MCF 10A (cell line): ENCODE data around the gene TEAD1. TPM values are rescaled to one million over a fixed set of nuclear protein-coding genes. Genes with fewer than 3 reads are reported as not detected.

ENCODE experiments used
- Bru-seq: library from RNA; stranded (reverse); fragments of 400-500 nt; gene quantifications from one replicate; lab custom pipeline; 2021; lab: Mats Ljungman, UMichigan
- BruChase-seq, 2 experiments: library from RNA; stranded (reverse); fragments of 400-500 nt; gene quantifications; one replicate each; lab custom pipeline; 2021; lab: Mats Ljungman, UMichigan
- BruUV-seq: library from RNA; stranded (reverse); fragments of 400-500 nt; replicated peaks from 2 replicates; lab custom pipeline; 2021; lab: Mats Ljungman, UMichigan
- CTCF ChIA-PET: fragments of 300-600 bp; sonication (Branson Sonifier 250); formaldehyde crosslinking; extraction: SDS; loops from one replicate; lab custom pipeline; 2021; ENCODE audit warnings: antibody characterized with exemption, inconsistent platforms; lab: Yijun Ruan, JAX
- POLR2A ChIA-PET: fragments of 300-600, 350-650 bp; sonication (Branson Sonifier 250); formaldehyde crosslinking; extraction: SDS; loops from one replicate; lab custom pipeline; 2020; ENCODE audit warnings: antibody characterized with exemption, inconsistent platforms; lab: Yijun Ruan, JAX
- DNase-seq: peaks from one replicate; pipeline ENCODE4 v3.0.0-alpha.2; 2018; ENCODE audit not compliant: unreplicated experiment
- H3K27ac Mint-ChIP-seq: one replicate; pipeline ENCODE4 v1.8.0; 2022; ENCODE audit warnings: mild to moderate bottlenecking, low read depth, mixed read lengths; ENCODE audit not compliant: unreplicated experiment
- H3K27me3 Mint-ChIP-seq: one replicate; pipeline ENCODE4 v1.8.0; 2022; ENCODE audit warnings: mixed read lengths; ENCODE audit not compliant: insufficient read depth, unreplicated experiment
- H3K36me3 Mint-ChIP-seq: one replicate; pipeline ENCODE4 v1.8.0; 2022; ENCODE audit warnings: mild to moderate bottlenecking, moderate library complexity, mixed read lengths; ENCODE audit not compliant: insufficient read depth, unreplicated experiment
- H3K4me1 Mint-ChIP-seq: one replicate; pipeline ENCODE4 v1.8.0; 2022; ENCODE audit warnings: mixed read lengths; ENCODE audit not compliant: insufficient read depth, unreplicated experiment
- H3K4me3 Mint-ChIP-seq: one replicate; pipeline ENCODE4 v1.8.0; 2022; ENCODE audit warnings: mild to moderate bottlenecking, moderate library complexity, mixed read lengths; ENCODE audit not compliant: unreplicated experiment
- H3K9me3 Mint-ChIP-seq: one replicate; pipeline ENCODE4 v1.8.0; 2022; ENCODE audit warnings: mixed read lengths; ENCODE audit not compliant: unreplicated experiment
- CTCF ChIP-seq: fragments of 200-600 bp; IDR thresholded peaks from one replicate; pipeline ENCODE4 v1.8.0; 2022; ENCODE audit warnings: antibody characterized with exemption, mild to moderate bottlenecking; ENCODE audit not compliant: unreplicated experiment
- intact Hi-C: fragments of 100-400 bp; cut with micrococcal nuclease; formaldehyde crosslinking; loops from 2 replicates; pipeline ENCODE4 v1.14.1; 2022
- long read RNA-seq: library from polyadenylated mRNA; stranded (forward); transcript quantifications from one replicate; pipeline ENCODE4 v2.0.0, GENCODE V29; 2022
- total RNA-seq: library from RNA; stranded (reverse); gene quantifications from 2 replicates; pipeline ENCODE4 v1.2.3, GENCODE V29; 2022

TEAD1 gene
- total RNA-seq, result 91.0 and 123 TPM in 2 replicates
- percentile 90 among the genes with signal in this experiment for Bru-seq, nascent RNA
- percentile 86 among the genes with signal in this experiment for BruChase-seq, experiment 1, labeled RNA remaining after a 6-hour chase
- BruChase-seq, experiment 2, labeled RNA remaining after a 2-hour chase, result percentile 87 among the genes with signal in this experiment
- long read RNA-seq, full-length matches to known transcripts, result 2 of 59 reads
- long read RNA-seq, partial matches to known transcripts, result 1 of 59 reads
- long read RNA-seq, other reads (novel, unspliced or antisense), result 56 of 59 reads

- ChIA-PET CTCF (interaction anchor here (0.9 to 1.3 kb wide), 2 partner anchors 18 to 343 kb away, joined by 4 to 5 read pairs; no protein-coding TSS in a partner anchor), POLR2A (interaction anchor here (0.5 to 1.7 kb wide), 18 partner anchors 12 to 343 kb away, joined by 3 to 10 read pairs (median 4); partner anchors contain the start of gene PARVA)
- H3K4me3 Mint-ChIP-seq, result peak within 1 kb of the TSS; percentile 90
- no TSS peak for BruUV-seq
- DNase-seq, result peak; percentile 91
- peaks cover 15% of the 10 kb centered on the region for H3K36me3 Mint-ChIP-seq
- intact Hi-C loops, result loop anchor here (1.0 to 5.0 kb wide), 4 partner anchors 132 to 343 kb away; no protein-coding TSS in a partner anchor
- TF ChIP-seq CTCF, result no peak
- no peaks in the 10 kb centered on the region for H3K9me3 Mint-ChIP-seq
- H3K27ac Mint-ChIP-seq, result peak within 1 kb of the TSS; percentile 92
- H3K4me1 Mint-ChIP-seq, result peaks cover 25% of the 10 kb centered on the region
- no peaks in the 10 kb centered on the region for H3K27me3 Mint-ChIP-seq
Measured at GRCh38 chr11:12673924-12674570, at the start of gene TEAD1. Gene TEAD1 (plus strand): TSS chr11:12674421.

GRCh38 chr11:12624595-12624994, 49.6 kb upstream of the TEAD1 start:
- Mint-ChIP-seq H3K4me1 (no peaks in the 10 kb centered on the region), H3K9me3 (peaks cover 24% of the 10 kb centered on the region), H3K27me3 (no peaks in the 10 kb centered on the region), H3K27ac (no peak overlapping the region), H3K36me3 (no peaks in the 10 kb centered on the region), H3K4me3 (no peak overlapping the region)
- POLR2A ChIA-PET, result interaction anchor here (1.2 kb wide), 1 partner anchor 52 kb away, joined by 3 read pairs; no protein-coding TSS in a partner anchor
- no TSS peak for BruUV-seq
- no peak for TF ChIP-seq CTCF
- no peak for DNase-seq
- intact Hi-C loops, result no loop called here
- CTCF ChIA-PET, result interaction anchor here (0.6 kb wide), 1 partner anchor 68 kb away, joined by 3 read pairs; no protein-coding TSS in a partner anchor

GRCh38 chr11:12625438-12626071, 48.7 kb upstream of the TEAD1 start:
- Mint-ChIP-seq H3K27ac (no peak overlapping the region), H3K4me1 (no peaks in the 10 kb centered on the region)

More at GRCh38 chr11:12625438-12626071, 48.7 kb upstream of the TEAD1 start:
- POLR2A ChIA-PET, result interaction anchor here (0.8 to 1.2 kb wide), 2 partner anchors 53 to 264 kb away, joined by 3 read pairs; no protein-coding TSS in a partner anchor
- Mint-ChIP-seq H3K9me3 (peaks cover 22% of the 10 kb centered on the region), H3K4me3 (no peak overlapping the region), H3K36me3 (no peaks in the 10 kb centered on the region), H3K27me3 (no peaks in the 10 kb centered on the region)
- DNase-seq, result peak; percentile 23
- CTCF ChIA-PET, result no interaction called here
- TF ChIP-seq CTCF, result no peak
- BruUV-seq, result no TSS peak
- intact Hi-C loops, result no loop called here
